ENCODE measurements around the gene HOPX. TPM values are rescaled to one million over a fixed set of nuclear protein-coding genes. Genes with fewer than 3 reads are reported as not detected.

The HOPX gene
- total and polyA plus RNA-seq, 2 experiments from 2014 or later, result not detected

DNA sequence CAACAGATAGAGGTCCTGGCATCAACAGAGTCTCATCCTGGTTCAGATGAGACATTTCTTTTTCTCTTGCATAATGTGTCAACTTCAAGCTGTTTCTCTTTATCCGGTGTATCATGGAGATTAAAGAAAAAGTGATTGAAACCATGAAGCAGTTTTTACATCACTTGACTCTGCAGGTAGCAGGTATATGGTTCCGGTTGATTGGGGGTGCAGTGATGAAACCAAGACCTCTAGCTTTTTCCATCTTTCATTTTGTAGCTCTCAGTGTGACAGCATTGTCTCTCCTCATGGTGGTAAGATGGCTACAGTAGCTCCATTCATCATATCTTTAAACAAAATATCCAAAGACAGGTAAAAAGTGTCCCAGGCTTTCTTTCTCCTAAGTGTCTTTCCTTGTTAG is 2.4 kb upstream of the HOPX start:
- Mint-ChIP-seq H3K9me3 (no peaks in the 10 kb centered on the region), H3K27ac (no peak overlapping the region), H3K4me3 (no peak overlapping the region), H3K27me3 (ENCODE audit: insufficient read depth, low read depth, poor library complexity) (no peaks in the 10 kb centered on the region), H3K4me1 (peaks cover 13% of the 10 kb centered on the region; the same call in 2 of the 3 replicates), H3K36me3 (ENCODE audit: low read depth) (no peaks in the 10 kb centered on the region)
- H3K27ac ChIP-seq (ENCODE audit: low read depth), result no peak overlapping the region
- no peaks in the 10 kb centered on the region for H4K20me1 ChIP-seq (replicated peaks; ENCODE audit: insufficient read depth)
- H3K27me3 ChIP-seq (ENCODE audit: insufficient read depth), result no peaks in the 10 kb centered on the region
- no peaks in the 10 kb centered on the region for H3K36me3 ChIP-seq (ENCODE audit: insufficient read depth)
- H2AFZ ChIP-seq, result no peak overlapping the region
- DNase-seq (ENCODE audit: low spot score) (no peak), ATAC-seq (no peak)
- H3K4me1 ChIP-seq (ENCODE audit: insufficient read depth), result no peaks in the 10 kb centered on the region
- TF ChIP-seq NANOG (IDR thresholded peaks at IDR 0.05; ENCODE audit: borderline replicate concordance) (no peak), POLR2AphosphoS5 (IDR thresholded peaks at IDR 0.05; ENCODE audit: low read depth) (no peak), EZH2 (IDR thresholded peaks at IDR 0.05; ENCODE audit: low read depth, unreplicated experiment) (no peak), ZNF114 (CRISPR knock-in tag; IDR thresholded peaks at IDR 0.05) (no peak), CREB1 (CRISPR knock-in tag; IDR thresholded peaks at IDR 0.05; ENCODE audit: low read depth) (no peak)
- TF ChIP-seq, protein P1, sequence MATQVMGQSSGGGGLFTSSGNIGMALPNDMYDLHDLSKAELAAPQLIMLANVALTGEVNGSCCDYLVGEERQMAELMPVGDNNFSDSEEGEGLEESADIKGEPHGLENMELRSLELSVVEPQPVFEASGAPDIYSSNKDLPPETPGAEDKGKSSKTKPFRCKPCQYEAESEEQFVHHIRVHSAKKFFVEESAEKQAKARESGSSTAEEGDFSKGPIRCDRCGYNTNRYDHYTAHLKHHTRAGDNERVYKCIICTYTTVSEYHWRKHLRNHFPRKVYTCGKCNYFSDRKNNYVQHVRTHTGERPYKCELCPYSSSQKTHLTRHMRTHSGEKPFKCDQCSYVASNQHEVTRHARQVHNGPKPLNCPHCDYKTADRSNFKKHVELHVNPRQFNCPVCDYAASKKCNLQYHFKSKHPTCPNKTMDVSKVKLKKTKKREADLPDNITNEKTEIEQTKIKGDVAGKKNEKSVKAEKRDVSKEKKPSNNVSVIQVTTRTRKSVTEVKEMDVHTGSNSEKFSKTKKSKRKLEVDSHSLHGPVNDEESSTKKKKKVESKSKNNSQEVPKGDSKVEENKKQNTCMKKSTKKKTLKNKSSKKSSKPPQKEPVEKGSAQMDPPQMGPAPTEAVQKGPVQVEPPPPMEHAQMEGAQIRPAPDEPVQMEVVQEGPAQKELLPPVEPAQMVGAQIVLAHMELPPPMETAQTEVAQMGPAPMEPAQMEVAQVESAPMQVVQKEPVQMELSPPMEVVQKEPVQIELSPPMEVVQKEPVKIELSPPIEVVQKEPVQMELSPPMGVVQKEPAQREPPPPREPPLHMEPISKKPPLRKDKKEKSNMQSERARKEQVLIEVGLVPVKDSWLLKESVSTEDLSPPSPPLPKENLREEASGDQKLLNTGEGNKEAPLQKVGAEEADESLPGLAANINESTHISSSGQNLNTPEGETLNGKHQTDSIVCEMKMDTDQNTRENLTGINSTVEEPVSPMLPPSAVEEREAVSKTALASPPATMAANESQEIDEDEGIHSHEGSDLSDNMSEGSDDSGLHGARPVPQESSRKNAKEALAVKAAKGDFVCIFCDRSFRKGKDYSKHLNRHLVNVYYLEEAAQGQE (IDR thresholded peaks at IDR 0.05; ENCODE audit: unreplicated experiment), result no peak
- TF ChIP-seq, protein P2, sequence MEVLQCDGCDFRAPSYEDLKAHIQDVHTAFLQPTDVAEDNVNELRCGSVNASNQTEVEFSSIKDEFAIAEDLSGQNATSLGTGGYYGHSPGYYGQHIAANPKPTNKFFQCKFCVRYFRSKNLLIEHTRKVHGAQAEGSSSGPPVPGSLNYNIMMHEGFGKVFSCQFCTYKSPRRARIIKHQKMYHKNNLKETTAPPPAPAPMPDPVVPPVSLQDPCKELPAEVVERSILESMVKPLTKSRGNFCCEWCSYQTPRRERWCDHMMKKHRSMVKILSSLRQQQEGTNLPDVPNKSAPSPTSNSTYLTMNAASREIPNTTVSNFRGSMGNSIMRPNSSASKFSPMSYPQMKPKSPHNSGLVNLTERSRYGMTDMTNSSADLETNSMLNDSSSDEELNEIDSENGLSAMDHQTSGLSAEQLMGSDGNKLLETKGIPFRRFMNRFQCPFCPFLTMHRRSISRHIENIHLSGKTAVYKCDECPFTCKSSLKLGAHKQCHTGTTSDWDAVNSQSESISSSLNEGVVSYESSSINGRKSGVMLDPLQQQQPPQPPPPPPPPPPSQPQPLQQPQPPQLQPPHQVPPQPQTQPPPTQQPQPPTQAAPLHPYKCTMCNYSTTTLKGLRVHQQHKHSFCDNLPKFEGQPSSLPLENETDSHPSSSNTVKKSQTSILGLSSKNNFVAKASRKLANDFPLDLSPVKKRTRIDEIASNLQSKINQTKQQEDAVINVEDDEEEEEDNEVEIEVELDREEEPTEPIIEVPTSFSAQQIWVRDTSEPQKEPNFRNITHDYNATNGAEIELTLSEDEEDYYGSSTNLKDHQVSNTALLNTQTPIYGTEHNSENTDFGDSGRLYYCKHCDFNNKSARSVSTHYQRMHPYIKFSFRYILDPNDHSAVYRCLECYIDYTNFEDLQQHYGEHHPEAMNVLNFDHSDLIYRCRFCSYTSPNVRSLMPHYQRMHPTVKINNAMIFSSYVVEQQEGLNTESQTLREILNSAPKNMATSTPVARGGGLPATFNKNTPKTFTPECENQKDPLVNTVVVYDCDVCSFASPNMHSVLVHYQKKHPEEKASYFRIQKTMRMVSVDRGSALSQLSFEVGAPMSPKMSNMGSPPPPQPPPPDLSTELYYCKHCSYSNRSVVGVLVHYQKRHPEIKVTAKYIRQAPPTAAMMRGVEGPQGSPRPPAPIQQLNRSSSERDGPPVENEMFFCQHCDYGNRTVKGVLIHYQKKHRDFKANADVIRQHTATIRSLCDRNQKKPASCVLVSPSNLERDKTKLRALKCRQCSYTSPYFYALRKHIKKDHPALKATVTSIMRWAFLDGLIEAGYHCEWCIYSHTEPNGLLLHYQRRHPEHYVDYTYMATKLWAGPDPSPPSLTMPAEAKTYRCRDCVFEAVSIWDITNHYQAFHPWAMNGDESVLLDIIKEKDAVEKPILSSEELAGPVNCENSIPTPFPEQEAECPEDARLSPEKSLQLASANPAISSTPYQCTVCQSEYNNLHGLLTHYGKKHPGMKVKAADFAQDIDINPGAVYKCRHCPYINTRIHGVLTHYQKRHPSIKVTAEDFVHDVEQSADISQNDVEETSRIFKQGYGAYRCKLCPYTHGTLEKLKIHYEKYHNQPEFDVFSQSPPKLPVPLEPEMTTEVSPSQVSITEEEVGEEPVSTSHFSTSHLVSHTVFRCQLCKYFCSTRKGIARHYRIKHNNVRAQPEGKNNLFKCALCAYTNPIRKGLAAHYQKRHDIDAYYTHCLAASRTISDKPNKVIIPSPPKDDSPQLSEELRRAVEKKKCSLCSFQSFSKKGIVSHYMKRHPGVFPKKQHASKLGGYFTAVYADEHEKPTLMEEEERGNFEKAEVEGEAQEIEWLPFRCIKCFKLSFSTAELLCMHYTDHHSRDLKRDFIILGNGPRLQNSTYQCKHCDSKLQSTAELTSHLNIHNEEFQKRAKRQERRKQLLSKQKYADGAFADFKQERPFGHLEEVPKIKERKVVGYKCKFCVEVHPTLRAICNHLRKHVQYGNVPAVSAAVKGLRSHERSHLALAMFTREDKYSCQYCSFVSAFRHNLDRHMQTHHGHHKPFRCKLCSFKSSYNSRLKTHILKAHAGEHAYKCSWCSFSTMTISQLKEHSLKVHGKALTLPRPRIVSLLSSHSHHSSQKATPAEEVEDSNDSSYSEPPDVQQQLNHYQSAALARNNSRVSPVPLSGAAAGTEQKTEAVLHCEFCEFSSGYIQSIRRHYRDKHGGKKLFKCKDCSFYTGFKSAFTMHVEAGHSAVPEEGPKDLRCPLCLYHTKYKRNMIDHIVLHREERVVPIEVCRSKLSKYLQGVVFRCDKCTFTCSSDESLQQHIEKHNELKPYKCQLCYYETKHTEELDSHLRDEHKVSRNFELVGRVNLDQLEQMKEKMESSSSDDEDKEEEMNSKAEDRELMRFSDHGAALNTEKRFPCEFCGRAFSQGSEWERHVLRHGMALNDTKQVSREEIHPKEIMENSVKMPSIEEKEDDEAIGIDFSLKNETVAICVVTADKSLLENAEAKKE (CRISPR knock-in tag; IDR thresholded peaks at IDR 0.05), result no peak
- H3F3A ChIP-seq (replicated peaks; ENCODE audit: low read depth), result no peaks in the 10 kb centered on the region
- no peaks in the 10 kb centered on the region for H3K9me2 ChIP-seq (ENCODE audit: insufficient read depth)
- no peak overlapping the region for H3K4me2 ChIP-seq
- no peak overlapping the region for H3K4me3 ChIP-seq
- no peaks in the 10 kb centered on the region for H3K79me2 ChIP-seq (replicated peaks; ENCODE audit: insufficient read depth)
